Endodermal cell (in vitro differentiated cells): ENCODE measurements around the gene AOPEP. TPM values are rescaled to one million over a fixed set of nuclear protein-coding genes. Genes with fewer than 3 reads are reported as not detected.

Experiments
- DNase-seq: peaks from one replicate; pipeline ENCODE4 v3.0.0-alpha.2; 2017
- H3K27ac ChIP-seq: 2 replicates; pipeline ENCODE4 v1.5.1; 2013; ENCODE audit warnings: mild to moderate bottlenecking, low read depth, low read length, moderate library complexity
- H3K27me3 ChIP-seq: 2 replicates; pipeline ENCODE4 v1.6.1; 2013; ENCODE audit warnings: mild to moderate bottlenecking, low read length, moderate library complexity; ENCODE audit not compliant: insufficient read depth, control insufficient read depth, poor library complexity, severe bottlenecking
- H3K36me3 ChIP-seq: 2 replicates; pipeline ENCODE4 v1.7.0; 2013; ENCODE audit warnings: mild to moderate bottlenecking, low read length, moderate library complexity; ENCODE audit not compliant: control insufficient read depth, insufficient read depth
- H3K4me1 ChIP-seq: one replicate; pipeline ENCODE4 v1.7.0; 2013; ENCODE audit warnings: low read length; ENCODE audit not compliant: control insufficient read depth, insufficient read depth
- H3K4me3 ChIP-seq: 2 replicates; pipeline ENCODE4 v1.5.1; 2013; ENCODE audit warnings: mild to moderate bottlenecking, low read length, moderate library complexity
- H3K9ac ChIP-seq: 2 replicates; pipeline ENCODE4 v1.6.1; 2013; ENCODE audit warnings: mild to moderate bottlenecking, low read length, moderate library complexity; ENCODE audit not compliant: poor library complexity, severe bottlenecking; ENCODE audit errors: extremely low read depth
- H3K9me3 ChIP-seq: 2 replicates; pipeline ENCODE4 v1.6.1; 2013; ENCODE audit warnings: mild to moderate bottlenecking, low read length, moderate library complexity; ENCODE audit not compliant: control insufficient read depth
- H3K27ac Mint-ChIP-seq: 2 replicates; pipeline ENCODE4 v1.8.0; 2020; ENCODE audit warnings: mixed read lengths
- H3K27me3 Mint-ChIP-seq: 2 replicates; pipeline ENCODE4 v1.8.0; 2021; ENCODE audit warnings: mild to moderate bottlenecking, mixed read lengths; ENCODE audit not compliant: insufficient read depth
- H3K36me3 Mint-ChIP-seq: 2 replicates; pipeline ENCODE4 v1.8.0; 2020; ENCODE audit warnings: low read depth, mixed read lengths
- H3K4me1 Mint-ChIP-seq: 2 replicates; pipeline ENCODE4 v1.8.0; 2020; ENCODE audit warnings: mixed read lengths
- H3K4me3 Mint-ChIP-seq: 2 replicates; pipeline ENCODE4 v1.8.0; 2020; ENCODE audit warnings: mild to moderate bottlenecking, moderate library complexity, mixed read lengths
- H3K9me3 Mint-ChIP-seq: 2 replicates; pipeline ENCODE4 v1.8.0; 2020; ENCODE audit warnings: mild to moderate bottlenecking, mixed read lengths
- WGBS, 2 experiments: methylation state at CpG; one replicate each; pipeline versions ENCODE4 v1.1.5 to v1.1.7; 2013; ENCODE audit warnings: missing lambda C conversion rate in 2 of 2, mixed read lengths in 1 of 2; ENCODE audit not compliant: insufficient coverage in 1 of 2, insufficient read length in 1 of 2; 5-methylcytosine and 5-hydroxymethylcytosine counted together
- total RNA-seq, 2 donors: library from RNA; stranded (reverse); fragmentation: NEBNext Ultra II Directional in 1 of 2; extraction: Animal tissue kit (Norgen Biotek cat#: 25700) in 1 of 2; gene quantifications; 2 replicates in 1 of 2; 3 replicates in 1 of 2; pipeline ENCODE4 v1.2.1, GENCODE V29; 2021
- TF ChIP-seq, protein P1 (sequence below): fragments of 200-600 bp; sonication (generic); conservative IDR thresholded peaks from 2 replicates; pipeline ENCODE4 v1.5.0; 2021; ENCODE audit warnings: antibody characterized with exemption, mild to moderate bottlenecking

The AOPEP gene
- total RNA-seq, 2 donors from 2014 or later = 23.4 to 33.7 TPM

DNA sequence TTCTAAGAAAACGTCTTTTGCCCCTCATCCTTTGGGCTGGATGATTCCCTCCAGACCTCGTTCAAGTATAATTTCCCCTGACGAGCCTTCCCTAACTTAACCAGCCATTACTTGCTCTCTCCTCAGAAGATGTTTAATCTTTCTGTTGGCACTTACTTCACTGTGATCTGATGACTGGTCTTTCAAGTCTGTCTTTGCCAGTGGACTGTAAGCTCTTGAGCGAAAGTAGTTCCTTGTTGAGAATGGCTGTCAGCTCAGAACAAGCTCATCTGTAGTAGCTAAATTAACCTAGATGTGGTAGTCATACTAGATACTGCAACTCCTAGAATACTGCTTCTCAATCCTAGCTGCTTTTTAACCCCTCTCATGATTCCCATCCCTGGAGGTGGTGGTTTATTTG is 125.0 kb downstream of the AOPEP start:
- no peaks in the 10 kb centered on the region for H3K4me1 ChIP-seq
- H3K27ac ChIP-seq = no peak overlapping the region
- WGBS, 2 experiments = 93 to 100% methylated on average over 3 to 4 of the region's 4 CpGs
- no peaks in the 10 kb centered on the region for H3K9me3 Mint-ChIP-seq
- no peak overlapping the region for H3K4me3 Mint-ChIP-seq
- H3K36me3 Mint-ChIP-seq = no peaks in the 10 kb centered on the region
- no peaks in the 10 kb centered on the region for H3K36me3 ChIP-seq
- peaks cover 6% of the 10 kb centered on the region for H3K4me1 Mint-ChIP-seq
- H3K27ac Mint-ChIP-seq = no peak overlapping the region
- no peaks in the 10 kb centered on the region for H3K27me3 ChIP-seq
- no peak overlapping the region for H3K4me3 ChIP-seq
- TF ChIP-seq, protein P1, sequence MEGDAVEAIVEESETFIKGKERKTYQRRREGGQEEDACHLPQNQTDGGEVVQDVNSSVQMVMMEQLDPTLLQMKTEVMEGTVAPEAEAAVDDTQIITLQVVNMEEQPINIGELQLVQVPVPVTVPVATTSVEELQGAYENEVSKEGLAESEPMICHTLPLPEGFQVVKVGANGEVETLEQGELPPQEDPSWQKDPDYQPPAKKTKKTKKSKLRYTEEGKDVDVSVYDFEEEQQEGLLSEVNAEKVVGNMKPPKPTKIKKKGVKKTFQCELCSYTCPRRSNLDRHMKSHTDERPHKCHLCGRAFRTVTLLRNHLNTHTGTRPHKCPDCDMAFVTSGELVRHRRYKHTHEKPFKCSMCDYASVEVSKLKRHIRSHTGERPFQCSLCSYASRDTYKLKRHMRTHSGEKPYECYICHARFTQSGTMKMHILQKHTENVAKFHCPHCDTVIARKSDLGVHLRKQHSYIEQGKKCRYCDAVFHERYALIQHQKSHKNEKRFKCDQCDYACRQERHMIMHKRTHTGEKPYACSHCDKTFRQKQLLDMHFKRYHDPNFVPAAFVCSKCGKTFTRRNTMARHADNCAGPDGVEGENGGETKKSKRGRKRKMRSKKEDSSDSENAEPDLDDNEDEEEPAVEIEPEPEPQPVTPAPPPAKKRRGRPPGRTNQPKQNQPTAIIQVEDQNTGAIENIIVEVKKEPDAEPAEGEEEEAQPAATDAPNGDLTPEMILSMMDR = no peak
- H3K27me3 Mint-ChIP-seq = no peaks in the 10 kb centered on the region
- no peaks in the 10 kb centered on the region for H3K9me3 ChIP-seq
- no peak overlapping the region for H3K9ac ChIP-seq
- no peak for DNase-seq

- TF ChIP-seq, protein P1 = no peak
- Mint-ChIP-seq H3K27me3 (no peaks in the 10 kb centered on the region), H3K9me3 (no peaks in the 10 kb centered on the region), H3K27ac (no peak overlapping the region), H3K4me3 (no peak overlapping the region), H3K4me1 (peaks cover 6% of the 10 kb centered on the region), H3K36me3 (no peaks in the 10 kb centered on the region)
- no peaks in the 10 kb centered on the region for H3K9me3 ChIP-seq
- H3K9ac ChIP-seq = no peak overlapping the region
- H3K36me3 ChIP-seq = no peaks in the 10 kb centered on the region
- H3K4me3 ChIP-seq = no peak overlapping the region
- WGBS, 2 experiments = 89 to 96% methylated on average over 4 to 5 of the region's 5 CpGs
- no peaks in the 10 kb centered on the region for H3K27me3 ChIP-seq
- H3K27ac ChIP-seq = no peak overlapping the region
- DNase-seq = no peak
- no peaks in the 10 kb centered on the region for H3K4me1 ChIP-seq
These were observed 125.4 kb downstream of the AOPEP start for GRCh38 chr9:94851892-94852291.

DNA sequence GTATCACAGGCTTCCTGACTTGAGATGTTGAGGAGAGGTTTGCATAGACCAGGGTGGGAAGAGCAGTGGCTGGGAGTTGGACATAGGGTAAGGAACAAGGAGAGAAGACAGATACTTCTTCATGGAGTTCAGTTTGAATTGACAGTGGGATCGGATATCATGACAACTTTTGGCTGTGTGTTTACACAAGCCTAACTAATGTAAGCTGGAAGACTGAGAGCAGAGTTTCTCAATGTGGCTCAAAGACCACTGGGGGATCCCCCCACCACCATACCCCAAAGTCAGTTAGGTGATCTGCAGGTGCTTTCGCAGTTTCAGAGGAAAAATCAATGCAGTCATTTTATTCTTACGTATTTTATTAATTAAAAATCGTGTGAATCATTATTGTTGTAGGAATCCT is 125.9 kb downstream of the AOPEP start:
- no peak overlapping the region for H3K4me3 Mint-ChIP-seq
- no peaks in the 10 kb centered on the region for H3K36me3 ChIP-seq
- H3K27ac Mint-ChIP-seq = no peak overlapping the region
- no peaks in the 10 kb centered on the region for H3K36me3 Mint-ChIP-seq
- WGBS, 2 experiments = 92 to 100% methylated on average over 1 to 4 of the region's 4 CpGs
- no peaks in the 10 kb centered on the region for H3K9me3 Mint-ChIP-seq
- no peak overlapping the region for H3K27ac ChIP-seq
- peaks cover 6% of the 10 kb centered on the region for H3K4me1 Mint-ChIP-seq
- H3K27me3 ChIP-seq = no peaks in the 10 kb centered on the region
- no peaks in the 10 kb centered on the region for H3K4me1 ChIP-seq
- H3K9ac ChIP-seq = no peak overlapping the region
- no peak for DNase-seq
- H3K27me3 Mint-ChIP-seq = no peaks in the 10 kb centered on the region
- no peak overlapping the region for H3K4me3 ChIP-seq
- no peaks in the 10 kb centered on the region for H3K9me3 ChIP-seq
- TF ChIP-seq, protein P1 = no peak
